Stimulated activated CD8-positive, alpha-beta memory T cell treated with anti-CD3 and anti-CD28 coated beads, Interleukin-7, amount 100 ng/mL, for 1 hour (primary cell): ENCODE measurements around the gene HIF3A.

Experiments used
- DNase-seq, 2 donors: peaks; one replicate each; pipeline ENCODE4 v3.0.0-alpha.2; 2020; ENCODE audit warnings: low read depth in 2 of 2

Gene HIF3A

GRCh38 chr19:46330319-46330918, 33.6 kb downstream of the HIF3A start:
- no peak for DNase-seq

- no peak for DNase-seq
Measured at GRCh38 chr19:46337487-46337886, 40.6 kb downstream of the HIF3A start.

GRCh38 chr19:46339446-46339845, 42.6 kb downstream of the HIF3A start:
- DNase-seq, result no peak

GRCh38 chr19:46340051-46340659, 43.3 kb downstream of the HIF3A start:
- DNase-seq, result no peak

GRCh38 chr19:46341937-46342336, 45.1 kb downstream of the HIF3A start:
- no peak for DNase-seq

GRCh38 chr19:46344363-46344762, 47.5 kb downstream of the HIF3A start:
- no peak for DNase-seq

GRCh38 chr19:46345157-46345556, 48.3 kb downstream of the HIF3A start:
- no peak for DNase-seq

- peak; percentile 60 to 68 for DNase-seq
Measured at GRCh38 chr19:46346821-46347571, 50.2 kb downstream of the HIF3A start, which contains the start of gene PPP5C. TSS of gene PPP5C (plus strand) at chr19:46347087. CDS start at chr19:46347097, 10 bp downstream.

GRCh38 chr19:46347572-46347883, 50.7 kb downstream of the HIF3A start:
- no peak for DNase-seq

GRCh38 chr19:46347985-46348384, 51.1 kb downstream of the HIF3A start:
- DNase-seq, result no peak

GRCh38 chr19:46349311-46349993, 52.6 kb downstream of the HIF3A start:
- DNase-seq, result no peak

- DNase-seq, result no peak
Measured at GRCh38 chr19:46350029-46350757, 53.4 kb downstream of the HIF3A start.

- no peak for DNase-seq
Measured at GRCh38 chr19:46350758-46351159, 53.9 kb downstream of the HIF3A start.

- no peak for DNase-seq
Measured at GRCh38 chr19:46351241-46352041, 54.6 kb downstream of the HIF3A start.

- DNase-seq, result no peak
Measured at GRCh38 chr19:46353730-46354528, 57.1 kb downstream of the HIF3A start.

GRCh38 chr19:46355234-46356148, 58.6 kb downstream of the HIF3A start:
- DNase-seq, result no peak

GRCh38 chr19:46356149-46357055, 59.6 kb downstream of the HIF3A start:
- DNase-seq, result no peak
